GM10248 (cell line): Measurements from ENCODE around the gene S100A3.
"Not testable (repeated sequence)": the region's sequence is repeated elsewhere in the genome, so short reads cannot be mapped to it uniquely, and the experiment has no call there.

Experiments used
- CTCF ChIA-PET: fragments of 300-600 bp; sonication (Branson Sonifier 250); formaldehyde crosslinking; extraction: SDS; loops from one replicate; lab custom pipeline; 2021; ENCODE audit warnings: antibody characterized with exemption; lab: Yijun Ruan, JAX
- POLR2A ChIA-PET: fragments of 350-650 bp; sonication (Branson Sonifier 250); formaldehyde crosslinking; extraction: SDS; loops from one replicate; lab custom pipeline; 2020; ENCODE audit warnings: antibody characterized with exemption; lab: Yijun Ruan, JAX
- DNase-seq: peaks from one replicate; pipeline ENCODE4 v3.0.0; 2012; ENCODE audit errors: extremely low spot score
- CTCF ChIP-seq: IDR thresholded peaks from 2 replicates; pipeline ENCODE4 v1.5.1; 2012; ENCODE audit warnings: mild to moderate bottlenecking, low read depth; ENCODE audit errors: extremely low read depth, missing control alignments, control extremely low read depth

Gene S100A3

GRCh38 chr1:153527023-153527682 lies 21.9 kb downstream of the S100A3 start:
- CTCF ChIA-PET = interaction anchor here (1.1 to 2.5 kb wide), 6 partner anchors 8 to 45 kb away, joined by 3 to 7 read pairs (median 4); partner anchors contain the start of genes S100A5 and S100A6
- TF ChIP-seq CTCF = no peak
- no peak for DNase-seq
- POLR2A ChIA-PET = no interaction called here

- no peak for DNase-seq
- CTCF ChIA-PET = interaction anchor here (0.8 to 2.6 kb wide), 11 partner anchors 7 to 101 kb away, joined by 3 to 11 read pairs (median 7); partner anchors contain the start of genes S100A13, S100A5 and S100A6
- POLR2A ChIA-PET = no interaction called here
- no peak for TF ChIP-seq CTCF
Observed at GRCh38 chr1:153526132-153526543, 22.9 kb downstream of the S100A3 start.

DNA sequence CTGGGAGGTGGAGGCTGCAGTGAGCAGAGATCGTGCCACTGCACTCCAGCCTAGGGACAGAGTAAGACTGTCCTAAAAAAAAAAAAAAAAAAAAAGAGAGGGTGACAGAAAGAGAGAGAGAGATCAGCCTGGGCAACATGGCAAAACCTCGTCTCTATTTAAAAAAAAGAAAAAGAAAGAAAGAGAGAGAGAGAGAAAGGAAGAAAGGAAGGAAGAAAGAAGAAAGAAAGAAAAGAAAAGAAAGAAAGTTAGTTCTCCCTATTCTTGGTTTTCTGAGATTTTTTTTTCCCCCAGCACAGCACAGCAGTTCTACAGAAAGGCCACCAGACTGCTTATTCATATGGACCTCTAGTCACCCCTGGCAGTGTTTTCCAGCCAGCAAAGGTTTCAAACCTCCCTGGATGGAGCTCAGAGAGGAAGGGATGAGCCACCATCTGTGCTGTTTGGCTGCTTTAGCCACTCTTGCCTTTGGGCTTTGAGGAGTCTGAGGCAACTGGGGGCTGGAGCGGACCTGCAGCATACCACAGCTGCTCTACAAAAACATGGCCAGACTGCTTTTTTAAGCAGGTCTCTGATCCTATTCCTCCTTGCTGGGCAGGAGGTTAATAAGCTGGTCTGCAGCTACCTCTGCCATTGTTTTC lies 23.9 kb downstream of the S100A3 start:
- ChIA-PET POLR2A (no interaction called here), CTCF (interaction anchor here (0.8 to 2.6 kb wide), 12 partner anchors 8 to 102 kb away, joined by 3 to 11 read pairs (median 6); partner anchors contain the start of genes S100A13 and S100A6)
- DNase-seq = no peak
- no peak for TF ChIP-seq CTCF

DNA sequence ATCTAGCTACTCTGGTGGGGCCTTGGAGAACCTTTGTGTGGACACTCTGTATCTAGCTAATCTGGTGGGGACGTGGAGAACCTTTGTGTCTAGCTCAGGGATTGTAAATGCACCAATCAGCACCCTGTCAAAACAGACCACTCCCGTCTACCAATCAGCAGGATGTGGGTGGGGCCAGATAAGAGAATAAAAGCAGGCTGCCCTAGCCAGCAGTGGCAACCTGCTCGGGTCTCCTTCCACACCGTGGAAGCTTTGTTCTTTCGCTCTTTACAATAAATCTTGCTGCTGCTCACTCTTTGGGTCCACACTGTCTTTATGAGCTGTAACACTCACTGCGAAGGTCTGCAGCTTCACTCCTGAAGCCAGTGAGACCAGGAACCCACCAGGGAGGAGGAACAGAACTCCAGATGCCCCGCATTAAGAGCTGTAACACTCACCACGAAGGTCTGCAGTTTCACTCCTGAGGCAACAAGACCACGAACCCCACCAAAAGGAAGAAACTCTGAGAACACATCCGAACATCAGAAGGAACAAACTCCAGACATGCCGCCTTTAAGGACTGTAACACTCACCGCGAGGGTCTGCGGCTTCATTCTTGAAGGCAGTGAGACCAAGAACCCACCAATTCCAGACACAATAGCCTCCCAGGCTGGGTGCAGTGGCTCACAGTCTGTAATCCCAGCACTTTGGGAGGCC lies 26.6 kb downstream of the S100A3 start:
- POLR2A ChIA-PET, DNase-seq: not testable (repeated sequence)
- CTCF ChIA-PET = interaction anchor here (1.5 to 4.8 kb wide), 6 partner anchors 11 to 95 kb away, joined by 3 to 30 read pairs (median 6); no protein-coding TSS in a partner anchor

GRCh38 chr1:153521808-153522207 lies 27.2 kb downstream of the S100A3 start:
- DNase-seq, POLR2A ChIA-PET: not testable (repeated sequence)
- CTCF ChIA-PET = interaction anchor here (0.9 to 4.8 kb wide), 7 partner anchors 11 to 96 kb away, joined by 3 to 30 read pairs (median 5); no protein-coding TSS in a partner anchor

DNA sequence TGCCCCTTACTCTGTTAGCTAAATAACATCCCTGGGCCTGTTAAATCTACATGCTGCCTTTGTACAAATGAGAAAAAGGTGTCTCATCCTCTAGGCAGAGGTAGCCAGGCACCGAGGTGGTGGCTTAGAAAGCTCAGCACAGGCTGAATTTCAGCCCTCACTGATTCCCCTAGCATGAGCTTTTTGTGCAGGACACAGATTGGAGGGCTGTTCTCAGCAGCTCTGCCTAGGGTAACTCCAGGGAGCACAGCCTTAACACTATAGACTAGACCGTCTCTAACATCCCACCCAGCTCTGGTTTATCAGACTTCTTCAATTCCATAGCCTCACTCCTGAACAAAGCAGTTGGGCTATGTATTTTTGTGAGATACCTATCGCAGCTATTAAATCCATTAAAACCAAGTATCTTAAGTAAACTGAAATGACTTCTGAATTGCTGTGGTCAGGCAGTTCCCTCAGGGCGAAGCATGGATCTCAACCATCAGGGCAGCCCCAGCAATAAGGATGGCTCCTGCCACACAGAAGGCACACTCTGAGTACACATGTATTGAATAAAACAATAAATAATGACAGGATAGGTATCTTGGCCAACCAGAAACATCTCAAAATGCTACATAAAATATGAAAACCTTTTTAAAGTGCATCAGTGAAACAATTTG lies 28.1 kb downstream of the S100A3 start:
- ChIA-PET POLR2A (no interaction called here), CTCF (interaction anchor here (0.9 to 4.8 kb wide), 9 partner anchors 10 to 97 kb away, joined by 3 to 30 read pairs (median 4); no protein-coding TSS in a partner anchor)
- TF ChIP-seq CTCF = no peak
- no peak for DNase-seq

GRCh38 chr1:153520137-153520691 lies 28.8 kb downstream of the S100A3 start:
- POLR2A ChIA-PET = not testable (repeated sequence)

More at GRCh38 chr1:153520137-153520691, 28.8 kb downstream of the S100A3 start:
- DNase-seq = not testable (repeated sequence)
- CTCF ChIA-PET = interaction anchor here (0.9 to 4.8 kb wide), 7 partner anchors 9 to 48 kb away, joined by 3 to 30 read pairs (median 4); no protein-coding TSS in a partner anchor
